T-helper 1 cell (primary cell): Measurements from ENCODE around the gene EIF4B.

ENCODE experiments used
- DNase-seq, 5 donors: peaks; one replicate each; pipeline ENCODE4 v3.0.0-alpha.2; 2012 to 2020

The EIF4B gene

DNA sequence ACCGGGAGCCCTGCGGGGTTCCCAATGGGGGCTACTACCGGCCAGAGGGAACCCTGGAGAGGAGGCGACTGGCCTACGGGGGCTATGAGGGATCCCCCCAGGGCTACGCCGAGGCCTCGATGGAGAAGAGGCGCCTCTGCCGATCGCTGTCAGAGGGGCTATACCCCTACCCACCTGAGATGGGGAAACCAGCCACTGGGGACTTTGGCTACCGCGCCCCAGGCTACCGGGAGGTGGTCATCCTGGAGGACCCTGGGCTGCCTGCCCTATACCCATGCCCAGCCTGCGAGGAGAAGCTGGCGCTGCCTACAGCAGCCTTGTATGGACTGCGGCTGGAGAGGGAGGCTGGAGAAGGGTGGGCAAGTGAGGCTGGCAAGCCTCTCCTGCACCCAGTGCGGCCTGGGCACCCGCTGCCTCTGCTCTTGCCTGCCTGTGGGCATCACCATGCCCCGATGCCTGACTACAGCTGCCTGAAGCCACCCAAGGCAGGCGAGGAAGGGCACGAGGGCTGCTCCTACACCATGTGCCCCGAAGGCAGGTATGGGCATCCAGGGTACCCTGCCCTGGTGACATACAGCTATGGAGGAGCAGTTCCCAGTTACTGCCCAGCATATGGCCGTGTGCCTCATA is 53.3 kb downstream of the EIF4B start:
- no peak for DNase-seq

GRCh38 chr12:53060064-53060720 is 53.9 kb downstream of the EIF4B start:
- DNase-seq: no peak

DNA sequence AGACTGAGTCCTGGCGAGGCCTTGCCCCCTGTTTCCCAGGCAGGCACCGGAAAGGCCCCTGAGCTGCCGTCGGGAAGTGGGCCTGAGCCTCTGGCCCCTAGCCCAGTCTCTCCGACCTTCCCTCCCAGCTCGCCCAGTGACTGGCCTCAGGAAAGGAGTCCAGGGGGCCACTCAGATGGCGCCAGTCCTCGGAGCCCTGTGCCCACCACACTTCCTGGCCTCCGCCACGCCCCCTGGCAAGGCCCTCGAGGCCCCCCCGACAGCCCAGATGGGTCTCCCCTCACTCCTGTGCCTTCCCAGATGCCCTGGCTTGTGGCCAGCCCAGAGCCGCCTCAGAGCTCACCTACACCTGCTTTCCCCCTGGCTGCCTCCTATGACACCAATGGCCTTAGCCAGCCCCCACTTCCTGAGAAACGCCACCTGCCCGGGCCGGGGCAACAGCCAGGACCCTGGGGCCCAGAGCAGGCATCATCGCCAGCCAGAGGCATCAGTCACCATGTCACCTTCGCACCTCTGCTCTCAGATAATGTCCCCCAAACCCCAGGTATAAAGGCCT is 54.5 kb downstream of the EIF4B start:
- DNase-seq: no peak

GRCh38 chr12:53061404-53062010 is 55.3 kb downstream of the EIF4B start:
- no peak for DNase-seq

DNA sequence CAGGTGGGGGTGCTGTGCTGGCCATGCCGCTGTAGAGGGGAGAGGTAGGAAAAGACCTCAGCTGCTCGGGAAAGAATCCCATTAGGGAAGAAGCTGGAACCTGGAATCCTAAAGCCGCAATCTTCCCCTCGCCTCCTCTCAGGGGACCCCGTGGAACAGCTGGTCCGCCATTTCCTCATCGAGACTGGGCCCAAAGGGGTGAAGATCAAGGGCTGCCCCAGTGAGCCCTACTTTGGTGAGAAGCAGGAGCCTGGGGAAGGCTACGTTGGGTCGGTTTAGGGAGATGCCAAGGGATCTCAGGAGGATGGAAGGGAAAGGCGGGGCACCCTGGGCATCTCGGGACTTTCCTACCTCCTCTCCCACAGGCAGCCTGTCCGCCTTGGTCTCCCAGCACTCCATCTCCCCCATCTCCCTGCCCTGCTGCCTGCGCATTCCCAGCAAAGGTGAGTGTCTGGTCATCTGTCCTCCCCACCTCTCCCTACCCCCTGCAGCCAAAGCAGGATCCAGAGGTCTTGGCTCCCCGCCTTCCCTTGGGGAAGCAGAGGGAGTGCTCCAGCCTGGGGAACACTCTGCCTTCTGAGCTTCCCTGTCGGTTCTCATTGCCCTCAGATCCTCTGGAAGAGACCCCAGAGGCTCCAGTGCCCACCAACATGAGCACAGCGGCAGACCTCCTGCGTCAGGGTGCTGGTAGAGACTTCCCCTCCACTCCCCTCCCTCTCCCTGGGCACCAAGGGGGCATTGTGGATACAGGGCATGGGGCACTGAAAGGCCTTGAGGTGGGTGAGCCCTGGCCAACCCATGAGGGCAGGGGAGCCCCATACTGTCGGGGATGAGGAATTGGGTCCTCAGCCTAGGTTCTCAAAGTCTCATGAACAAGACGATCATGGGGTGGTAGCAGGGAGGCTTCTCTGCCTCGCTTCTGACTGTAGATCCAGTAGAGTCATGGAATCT is 56.0 kb downstream of the EIF4B start:
- DNase-seq: no peak

GRCh38 chr12:53062977-53063707 is 56.9 kb downstream of the EIF4B start:
- DNase-seq: no peak

DNA sequence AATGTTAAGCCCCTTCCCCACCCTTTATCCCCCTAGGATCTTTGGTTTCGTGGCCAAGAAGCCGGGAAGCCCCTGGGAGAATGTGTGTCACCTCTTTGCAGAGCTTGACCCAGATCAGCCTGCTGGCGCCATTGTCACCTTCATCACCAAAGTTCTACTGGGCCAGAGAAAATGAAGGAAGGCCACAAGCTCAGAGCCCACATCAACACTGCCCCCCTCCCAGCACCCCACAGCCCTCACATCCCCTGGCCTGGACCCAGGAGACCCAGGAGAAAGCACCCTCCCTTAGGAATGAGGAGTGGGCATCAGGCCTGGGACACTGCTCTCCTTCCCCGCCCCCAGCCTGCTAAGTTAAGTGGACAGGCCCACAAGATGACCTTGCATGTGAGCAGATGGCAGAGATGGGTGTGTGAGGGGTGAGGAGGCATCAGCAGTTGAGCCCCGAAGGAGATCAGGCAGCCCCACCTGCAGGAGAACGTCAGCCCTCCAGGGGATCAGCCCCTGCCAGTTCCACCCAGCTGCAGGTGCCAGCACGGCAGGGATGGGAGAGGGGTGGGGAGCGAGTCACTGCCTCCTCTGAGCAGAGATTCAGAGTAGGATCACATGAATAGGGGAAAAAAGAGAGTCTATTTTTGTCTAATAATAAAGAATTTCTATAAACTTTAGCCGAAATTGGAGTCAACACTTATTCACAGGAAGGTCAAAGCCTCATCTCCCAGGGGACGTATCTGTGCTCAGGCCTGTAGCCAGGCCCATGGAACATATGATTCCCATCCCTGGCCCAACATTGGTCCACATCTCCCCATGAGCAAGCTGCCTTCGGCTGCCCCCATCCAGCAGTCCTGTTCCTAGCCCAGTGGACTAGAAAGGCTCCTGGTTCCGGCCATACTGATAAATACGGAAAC is 57.7 kb downstream of the EIF4B start:
- DNase-seq: no peak

DNA sequence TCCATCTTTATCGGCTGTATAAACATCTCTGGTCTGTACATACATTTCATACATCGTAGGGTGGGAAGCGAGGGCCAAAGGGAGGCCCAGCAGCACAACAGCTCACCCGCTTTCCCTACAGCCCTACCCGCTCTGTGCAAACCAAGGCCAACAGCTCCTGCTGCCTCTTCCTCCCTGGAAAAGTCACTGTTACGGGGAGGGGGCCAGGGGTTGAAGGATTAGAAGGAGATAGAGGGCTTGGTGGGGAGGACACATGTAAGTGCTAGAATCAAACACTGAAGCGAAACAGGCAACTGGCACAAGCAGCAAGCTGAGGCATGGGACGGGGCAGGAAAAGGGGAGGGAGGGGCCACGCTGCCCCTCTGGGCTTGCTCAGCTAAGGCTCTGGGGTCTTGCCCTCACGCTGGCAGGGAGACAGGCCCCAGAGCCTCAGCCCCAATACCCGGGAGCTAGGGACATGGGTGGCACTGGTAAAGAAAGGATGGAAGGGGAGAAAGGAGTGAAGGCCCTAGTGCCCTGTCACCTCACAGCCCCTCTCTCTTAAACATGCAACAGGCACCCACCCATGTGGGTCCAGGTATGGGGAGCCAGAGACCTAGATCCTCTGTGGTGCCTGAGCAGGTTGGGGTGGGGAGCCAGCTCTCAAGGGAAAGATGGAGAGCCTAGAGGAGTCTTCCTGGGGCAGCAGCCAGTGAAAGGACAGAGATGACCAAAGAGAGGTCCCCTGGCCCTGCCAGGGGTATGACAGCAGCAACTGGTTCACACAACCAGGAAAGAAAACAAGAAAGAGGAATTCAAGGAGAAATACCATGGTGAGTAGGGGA is 58.6 kb downstream of the EIF4B start:
- no peak for DNase-seq

DNA sequence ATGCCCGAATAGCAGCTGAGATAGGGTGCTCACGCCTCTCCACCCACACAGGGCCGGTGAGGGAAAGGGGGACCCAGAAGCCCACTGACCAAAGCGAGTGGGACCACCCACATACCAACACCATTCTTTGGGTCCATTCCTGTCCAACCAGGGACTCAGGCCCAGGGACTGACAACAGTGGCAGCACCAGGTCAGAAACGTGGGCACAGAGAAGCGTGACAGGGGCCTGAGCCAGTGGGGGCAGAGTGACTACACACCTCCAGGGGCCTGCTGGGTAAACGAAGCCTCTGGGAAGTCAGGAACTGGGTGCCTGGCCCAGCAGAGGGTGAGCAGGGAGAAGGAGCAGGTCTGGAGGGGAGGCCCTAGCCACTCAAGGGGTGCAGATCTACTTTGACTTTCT is 59.2 kb downstream of the EIF4B start:
- DNase-seq: no peak

GRCh38 chr12:53065975-53066931 is 60.0 kb downstream of the EIF4B start:
- peak; percentile 39 to 67 (median 56) for DNase-seq

- DNase-seq: no peak
Measured at GRCh38 chr12:53067074-53067992, 61.1 kb downstream of the EIF4B start.

GRCh38 chr12:53067993-53068770 is 61.9 kb downstream of the EIF4B start:
- no peak for DNase-seq

DNA sequence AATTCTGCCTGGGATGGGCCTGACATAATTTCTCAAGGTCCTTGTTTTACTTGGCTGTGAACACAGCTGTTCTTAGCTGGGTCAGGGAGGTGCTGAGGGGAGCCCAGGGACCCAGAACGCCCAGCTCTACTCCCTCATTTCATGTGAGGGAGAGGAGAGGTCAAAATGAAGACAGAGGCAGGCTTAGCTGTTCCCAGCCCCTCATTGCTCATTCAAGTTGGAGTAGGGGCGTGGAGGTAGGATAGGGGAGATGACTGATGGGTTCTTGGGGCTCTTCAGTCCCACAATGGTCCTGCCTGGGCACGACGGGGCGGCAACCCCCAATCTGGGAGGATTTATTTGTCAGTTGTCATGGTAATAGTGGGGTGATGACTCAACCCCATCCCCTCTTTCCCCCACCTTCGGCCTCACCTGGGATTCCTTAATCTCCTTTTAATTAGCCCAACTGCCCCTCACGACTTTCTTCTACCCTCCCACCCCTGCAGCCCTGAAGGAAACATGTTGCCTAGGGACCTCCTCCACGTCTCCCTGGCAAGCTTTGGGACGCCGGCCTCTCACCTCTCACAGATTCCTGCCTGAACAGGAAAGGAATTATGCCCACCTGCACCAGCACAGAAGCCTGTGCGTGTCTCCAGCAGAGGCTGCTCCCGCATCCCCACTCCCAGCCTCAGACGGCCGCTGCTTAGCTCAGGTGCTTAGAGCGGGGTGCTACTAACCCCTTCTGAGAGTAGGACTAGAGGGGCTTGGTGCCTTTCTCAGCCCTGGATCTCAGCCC is 62.7 kb downstream of the EIF4B start:
- DNase-seq: no peak

- DNase-seq: no peak
Measured at GRCh38 chr12:53069621-53070410, 63.6 kb downstream of the EIF4B start.

GRCh38 chr12:53070877-53071492 is 64.7 kb downstream of the EIF4B start:
- DNase-seq: no peak
